B cell (primary cell): ENCODE measurements around the gene DTWD2. TPM values are rescaled to one million over a fixed set of nuclear protein-coding genes. Genes with fewer than 3 reads are reported as not detected.

Experiments used
- ATAC-seq: fragments of 200-7000 bp; cut with Tn5 transposase; one replicate; pipeline ENCODE4 v1.10.0; 2021; ENCODE audit warnings: low read depth, mild to moderate bottlenecking, moderate number of reproducible peaks, moderate library complexity
- CTCF ChIA-PET: fragments of 350-600 bp; sonication (Branson Sonifier 250); formaldehyde crosslinking; loops from one replicate; lab custom pipeline; 2021; ENCODE audit warnings: antibody characterized with exemption, inconsistent platforms; lab: Charles Lee
- POLR2A ChIA-PET: fragments of 350-600 bp; sonication (Branson Sonifier 250); formaldehyde crosslinking; loops from one replicate; lab custom pipeline; 2021; ENCODE audit warnings: antibody characterized with exemption; lab: Charles Lee
- DNase-seq: peaks from one replicate; pipeline ENCODE4 v3.0.0; 2013
- H2AFZ ChIP-seq: 2 replicates; pipeline ENCODE4 v1.6.1; 2012; ENCODE audit warnings: mild to moderate bottlenecking, low read depth, low read length; ENCODE audit not compliant: insufficient read depth, poor library complexity, severe bottlenecking
- H3K27ac ChIP-seq, 2 donors: 1 replicate in 1 of 2; 2 replicates in 1 of 2; pipeline ENCODE4 v1.5.1; 2012 to 2013; ENCODE audit warnings: low read length in 2 of 2, mild to moderate bottlenecking in 2 of 2, moderate library complexity in 1 of 2
- H3K27me3 ChIP-seq, 4 experiments: fragments of 200-600 bp in 1 of 4; sonication (generic) in 1 of 4; replicated peaks in 1 of 4; 1 replicate in 2 of 4; 2 replicates in 2 of 4; pipeline versions ENCODE4 v1.6.1 to v1.7.0; 2013 to 2016; ENCODE audit warnings: low read length in 3 of 4, mild to moderate bottlenecking in 2 of 4, mixed read lengths in 1 of 4, moderate library complexity in 1 of 4; ENCODE audit not compliant: insufficient read depth in 4 of 4, control insufficient read depth in 3 of 4; ENCODE audit errors: control extremely low read depth in 1 of 4
- H3K36me3 ChIP-seq, 2 experiments: replicated peaks in 1 of 2; 1 replicate in 1 of 2; 2 replicates in 1 of 2; pipeline versions ENCODE4 v1.6.1 to v1.7.1; 2013; ENCODE audit warnings: low read length in 1 of 2; ENCODE audit not compliant: insufficient read depth in 2 of 2, control insufficient read depth in 1 of 2; ENCODE audit errors: control extremely low read depth in 1 of 2, extremely low read depth in 1 of 2
- H3K4me1 ChIP-seq, 2 donors: fragments of 200-600 bp in 1 of 2; sonication (generic) in 1 of 2; 1 replicate in 1 of 2; 2 replicates in 1 of 2; pipeline versions ENCODE4 v1.5.1 to v1.6.1; 2013 to 2017; ENCODE audit warnings: low read length in 2 of 2; ENCODE audit not compliant: control insufficient read depth in 2 of 2, insufficient read depth in 2 of 2
- H3K4me2 ChIP-seq: replicated peaks from 2 replicates; pipeline ENCODE3; 2012; ENCODE audit warnings: mild to moderate bottlenecking, low read depth, low read length; ENCODE audit not compliant: poor library complexity, severe bottlenecking
- H3K4me3 ChIP-seq, 5 experiments: fragments of 200-600 bp in 1 of 5; sonication (generic) in 1 of 5; 1 replicate in 3 of 5; 2 replicates in 2 of 5; pipeline versions ENCODE4 v1.5.1 to v1.7.0; 2011 to 2016; ENCODE audit warnings: low read length in 4 of 5, mild to moderate bottlenecking in 4 of 5, low read depth in 2 of 5, control low read depth in 1 of 5, moderate library complexity in 1 of 5; ENCODE audit not compliant: insufficient read depth in 1 of 5; ENCODE audit errors: control extremely low read depth in 1 of 5, extremely low read depth in 1 of 5
- H3K79me2 ChIP-seq: fragments of 200-600 bp; sonication (generic); one replicate; pipeline ENCODE4 v1.6.0; 2016; ENCODE audit warnings: low read length; ENCODE audit not compliant: control insufficient read depth, insufficient read depth
- H3K9ac ChIP-seq: fragments of 200-600 bp; sonication (generic); 2 replicates; pipeline ENCODE4 v1.6.1; 2017; ENCODE audit warnings: mild to moderate bottlenecking, low read length, moderate library complexity
- H3K9me3 ChIP-seq, 3 donors: one replicate each; pipeline versions ENCODE4 v1.6.1 to v1.7.1; 2013; ENCODE audit warnings: low read length in 2 of 3; ENCODE audit not compliant: control insufficient read depth in 2 of 3, insufficient read depth in 1 of 3; ENCODE audit errors: control extremely low read depth in 1 of 3
- H4K20me1 ChIP-seq: 2 replicates; pipeline ENCODE4 v1.6.0; 2012; ENCODE audit warnings: mild to moderate bottlenecking, low read length; ENCODE audit not compliant: insufficient read depth, control insufficient read depth, poor library complexity, severe bottlenecking
- H3K27ac Mint-ChIP-seq: one replicate; pipeline ENCODE4 v1.8.0; 2021; ENCODE audit warnings: mixed read lengths
- H3K27me3 Mint-ChIP-seq: one replicate; pipeline ENCODE4 v1.8.0; 2021; ENCODE audit warnings: mixed read lengths
- H3K4me1 Mint-ChIP-seq: one replicate; pipeline ENCODE4 v1.8.0; 2021; ENCODE audit warnings: mixed read lengths
- H3K4me3 Mint-ChIP-seq: one replicate; pipeline ENCODE4 v1.8.0; 2021; ENCODE audit warnings: mixed read lengths
- H3K9me3 Mint-ChIP-seq: one replicate; pipeline ENCODE4 v1.8.0; 2022; ENCODE audit warnings: mixed read lengths; ENCODE audit not compliant: insufficient read depth
- CTCF ChIP-seq: fragments of 200-600 bp; IDR thresholded peaks from one replicate; pipeline ENCODE4 v1.8.0; 2022; ENCODE audit warnings: antibody characterized with exemption, mild to moderate bottlenecking
- EZH2 ChIP-seq: IDR thresholded peaks from 2 replicates; pipeline ENCODE4 v1.6.1; 2012; ENCODE audit warnings: borderline replicate concordance, low read depth, mild to moderate bottlenecking, moderate library complexity, low read length; ENCODE audit not compliant: insufficient read depth, poor library complexity, severe bottlenecking
- WGBS: methylation state at CpG from one replicate; pipeline ENCODE4 v1.1.5; 2013; ENCODE audit warnings: missing lambda C conversion rate; ENCODE audit not compliant: insufficient coverage; 5-methylcytosine and 5-hydroxymethylcytosine counted together
- intact Hi-C: fragments of 100-400 bp; cut with micrococcal nuclease; formaldehyde crosslinking; loops from one replicate; pipeline ENCODE4 v1.10.0; 2022
- polyA plus RNA-seq: library from polyadenylated mRNA; depleted of rRNA; stranded (reverse); fragments of >200 nt; gene quantifications from 2 replicates; pipeline ENCODE4 v1.2.3, GENCODE V29; 2012
- total RNA-seq, 2 donors: library from RNA; stranded (reverse); fragments of 120-200 nt in 1 of 2; gene quantifications; 1 replicate in 1 of 2; 2 replicates in 1 of 2; pipeline versions ENCODE4 v1.2.3 to v1.2.4, GENCODE V29; 2013 to 2022

Gene DTWD2
- total and polyA plus RNA-seq, 2 donors (not counting 1 experiment from before 2014, with no cell fraction given), result 3.7 to 6.0 TPM

- ChIA-PET POLR2A (no interaction called here), CTCF (no interaction called here)
- WGBS, result 67% methylated on average over 1 of the region's 2 CpGs
- H3K4me3 ChIP-seq, result no peak overlapping the region
- no peaks in the 10 kb centered on the region for H4K20me1 ChIP-seq
- H3K9ac ChIP-seq, result no peak overlapping the region
- ATAC-seq (no peak), DNase-seq (no peak)
- no peak overlapping the region for H3K27ac ChIP-seq
- Mint-ChIP-seq H3K27ac (no peak overlapping the region), H3K4me3 (no peak overlapping the region), H3K27me3 (no peaks in the 10 kb centered on the region), H3K9me3 (no peaks in the 10 kb centered on the region), H3K4me1 (peaks cover 4% of the 10 kb centered on the region)
- H3K4me2 ChIP-seq, result no peak overlapping the region
- H2AFZ ChIP-seq, result no peak overlapping the region
- no peaks in the 10 kb centered on the region for H3K36me3 ChIP-seq
- intact Hi-C loops, result no loop called here
- H3K9me3 ChIP-seq, result no peaks in the 10 kb centered on the region
- no peaks in the 10 kb centered on the region for H3K27me3 ChIP-seq
- peaks cover 0 to 4% of the 10 kb centered on the region in 2 donors for H3K4me1 ChIP-seq
- no peaks in the 10 kb centered on the region for H3K79me2 ChIP-seq
- no peak for TF ChIP-seq EZH2
- no peak for TF ChIP-seq CTCF
These were observed 186.0 kb downstream of the DTWD2 start for GRCh38 chr5:118802335-118802734.

GRCh38 chr5:118796081-118796480, 192.3 kb downstream of the DTWD2 start:
- no peaks in the 10 kb centered on the region for H3K4me1 Mint-ChIP-seq
- no peak overlapping the region for H3K27ac Mint-ChIP-seq
- Histone ChIP-seq H3K9me3 (no peaks in the 10 kb centered on the region), H3K4me3 (no peak overlapping the region), H3K27me3 (no peaks in the 10 kb centered on the region), H3K9ac (no peak overlapping the region), H3K4me2 (no peak overlapping the region), H3K36me3 (no peaks in the 10 kb centered on the region), H3K79me2 (no peaks in the 10 kb centered on the region), H2AFZ (no peak overlapping the region), H3K27ac (no peak overlapping the region), H3K4me1 (no peaks in the 10 kb centered on the region), H4K20me1 (no peaks in the 10 kb centered on the region)
- ATAC-seq (no peak), DNase-seq (no peak)
- TF ChIP-seq EZH2 (no peak), CTCF (no peak)
- WGBS, result 96% methylated on average over 3 of the region's 3 CpGs
- no peaks in the 10 kb centered on the region for H3K27me3 Mint-ChIP-seq
- intact Hi-C loops, result no loop called here
- no peaks in the 10 kb centered on the region for H3K9me3 Mint-ChIP-seq
- CTCF ChIA-PET, result interaction anchor here (0.6 kb wide), 1 partner anchor 13 kb away, joined by 3 read pairs; no protein-coding TSS in a partner anchor
- H3K4me3 Mint-ChIP-seq, result no peak overlapping the region
- POLR2A ChIA-PET, result no interaction called here
